ENCODE measurements around the gene SDCCAG8. TPM values are rescaled to one million over a fixed set of nuclear protein-coding genes. Genes with fewer than 3 reads are reported as not detected.

SDCCAG8 gene
- total RNA-seq, 2 donors from 2014 or later, result 49.0 to 56.4 TPM

DNA sequence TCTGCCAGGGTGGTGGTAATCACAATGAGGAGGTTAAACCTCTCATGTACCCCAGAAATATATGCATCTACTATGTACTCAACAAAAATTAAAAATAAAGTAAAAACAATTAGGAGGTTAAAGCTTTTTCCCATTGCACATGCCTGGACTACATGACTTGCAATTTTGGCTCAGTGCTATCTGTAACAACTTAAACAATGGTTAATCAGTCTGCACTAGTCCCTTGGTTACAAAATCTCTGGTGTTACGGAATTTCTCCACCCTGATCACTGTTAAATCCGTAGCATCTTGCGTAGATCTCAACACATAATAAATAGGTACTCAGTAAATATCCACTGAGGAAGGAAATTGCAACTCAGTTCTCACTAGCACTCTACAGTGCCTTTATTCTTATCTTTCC, 66.5 kb downstream of the SDCCAG8 start:
- DNase-seq, result no peak
- Histone ChIP-seq H3K27me3 (no peaks in the 10 kb centered on the region), H3K9me3 (no peaks in the 10 kb centered on the region), H3K4me1 (no peaks in the 10 kb centered on the region), H3K36me3 (replicated peaks in 1 of 2; ENCODE audit: insufficient read depth in 1 of 2, low read depth in 2 of 2) (peaks cover 0 to 5% of the 10 kb centered on the region in 2 donors), H3K27ac (no peak overlapping the region), H3K4me3 (no peak overlapping the region)
- TF ChIP-seq POLR2A (IDR thresholded peaks at IDR 0.05), result no peak
- TF ChIP-seq, protein P1, sequence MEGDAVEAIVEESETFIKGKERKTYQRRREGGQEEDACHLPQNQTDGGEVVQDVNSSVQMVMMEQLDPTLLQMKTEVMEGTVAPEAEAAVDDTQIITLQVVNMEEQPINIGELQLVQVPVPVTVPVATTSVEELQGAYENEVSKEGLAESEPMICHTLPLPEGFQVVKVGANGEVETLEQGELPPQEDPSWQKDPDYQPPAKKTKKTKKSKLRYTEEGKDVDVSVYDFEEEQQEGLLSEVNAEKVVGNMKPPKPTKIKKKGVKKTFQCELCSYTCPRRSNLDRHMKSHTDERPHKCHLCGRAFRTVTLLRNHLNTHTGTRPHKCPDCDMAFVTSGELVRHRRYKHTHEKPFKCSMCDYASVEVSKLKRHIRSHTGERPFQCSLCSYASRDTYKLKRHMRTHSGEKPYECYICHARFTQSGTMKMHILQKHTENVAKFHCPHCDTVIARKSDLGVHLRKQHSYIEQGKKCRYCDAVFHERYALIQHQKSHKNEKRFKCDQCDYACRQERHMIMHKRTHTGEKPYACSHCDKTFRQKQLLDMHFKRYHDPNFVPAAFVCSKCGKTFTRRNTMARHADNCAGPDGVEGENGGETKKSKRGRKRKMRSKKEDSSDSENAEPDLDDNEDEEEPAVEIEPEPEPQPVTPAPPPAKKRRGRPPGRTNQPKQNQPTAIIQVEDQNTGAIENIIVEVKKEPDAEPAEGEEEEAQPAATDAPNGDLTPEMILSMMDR (IDR thresholded peaks at IDR 0.05), result no peak
- WGBS, 2 donors, result 76 to 83% methylated on average over 3 of the region's 3 CpGs
- no peak for ATAC-seq
- intact Hi-C loops (cut with DNase I), result loop anchor here (10.0 kb wide), 1 partner anchor 868 kb away; no protein-coding TSS in a partner anchor

DNA sequence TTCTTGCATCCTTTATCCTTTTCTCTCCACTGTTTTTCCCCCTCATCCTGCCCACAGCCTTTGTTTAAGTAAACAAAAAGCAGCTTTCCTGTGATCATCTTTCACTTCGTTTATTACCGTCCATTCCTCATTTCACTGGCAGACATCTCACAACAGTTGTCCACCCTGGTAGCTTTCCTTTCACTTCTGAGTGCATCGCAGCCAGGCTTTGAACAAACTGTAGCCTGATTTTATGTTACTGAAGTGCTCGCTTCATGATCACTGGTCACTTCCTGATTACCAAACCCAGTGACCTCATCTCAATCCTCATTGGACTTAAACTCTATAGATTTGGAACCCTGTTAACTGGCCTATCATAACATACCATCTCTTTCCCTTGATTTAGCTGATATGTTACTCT, 67.7 kb downstream of the SDCCAG8 start:
- Histone ChIP-seq H3K27ac (no peak overlapping the region), H3K36me3 (replicated peaks in 1 of 2; ENCODE audit: insufficient read depth in 1 of 2, low read depth in 2 of 2) (peaks cover 0 to 3% of the 10 kb centered on the region in 2 donors), H3K4me1 (no peaks in the 10 kb centered on the region), H3K27me3 (no peaks in the 10 kb centered on the region), H3K9me3 (no peaks in the 10 kb centered on the region), H3K4me3 (no peak overlapping the region)
- TF ChIP-seq, protein P1 (IDR thresholded peaks at IDR 0.05), result no peak
- no peak for TF ChIP-seq POLR2A (IDR thresholded peaks at IDR 0.05)
- ATAC-seq (no peak), DNase-seq (no peak)
- WGBS, 2 donors, result 71 to 72% methylated on average over 4 of the region's 4 CpGs
- intact Hi-C loops (cut with DNase I), result loop anchor here (10.0 kb wide), 1 partner anchor 869 kb away; no protein-coding TSS in a partner anchor

DNA sequence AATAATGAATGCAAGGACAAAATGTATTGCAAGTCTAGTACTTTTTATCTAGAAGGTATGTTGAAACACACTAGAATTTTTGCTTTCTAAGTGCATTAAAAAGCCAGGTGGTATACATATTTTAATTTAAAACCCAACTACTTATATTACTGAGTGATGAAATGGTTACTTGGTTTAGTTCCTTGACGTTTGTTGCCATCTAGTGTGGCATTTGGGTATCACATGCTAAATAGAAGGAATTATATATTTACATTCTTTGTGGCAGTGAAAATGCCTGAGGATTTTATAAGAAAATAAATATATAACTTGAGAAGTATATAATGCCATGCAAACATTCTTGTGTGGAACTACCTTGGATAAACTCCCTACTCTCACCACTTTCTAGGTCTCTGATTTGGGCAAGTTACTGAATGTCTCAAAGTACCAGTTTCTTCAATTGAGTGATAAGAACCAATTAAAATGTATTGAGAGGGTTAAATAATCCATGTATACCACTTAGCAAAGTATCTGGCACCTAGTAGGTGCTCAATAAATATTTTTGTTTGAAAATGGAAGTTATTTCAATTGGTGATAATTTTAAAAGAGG, 69.6 kb downstream of the SDCCAG8 start:
- DNase-seq (peak in 2 of 4 donors; percentile 16 to 30), ATAC-seq (no peak)
- no peak overlapping the region for H3K27ac ChIP-seq

DNA sequence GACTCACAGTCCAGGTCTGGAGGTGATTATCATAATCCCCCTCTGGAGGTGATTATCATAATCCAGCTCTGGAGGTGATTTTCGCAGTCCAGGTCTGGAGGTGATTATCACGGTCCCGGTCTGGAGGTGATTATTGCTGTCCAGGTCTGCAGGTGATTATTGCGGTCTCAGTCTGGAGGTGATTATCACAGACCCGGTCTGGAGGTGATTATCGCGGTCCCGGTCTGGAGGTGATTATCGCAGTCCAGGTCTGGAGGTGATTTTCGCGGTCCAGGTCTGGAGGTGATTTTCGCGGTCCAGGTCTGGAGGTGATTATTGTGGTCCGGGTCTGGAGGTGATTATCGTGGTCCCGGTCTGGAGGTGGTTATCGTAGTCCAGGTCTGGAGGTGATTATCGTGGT, 76.6 kb downstream of the SDCCAG8 start:
- intact Hi-C loops (cut with DNase I), result no loop called here
- TF ChIP-seq, protein P1 (IDR thresholded peaks at IDR 0.05), result no peak
- no peak for TF ChIP-seq POLR2A (IDR thresholded peaks at IDR 0.05)
- 91% methylated on average over 18 of the region's 18 CpGs for WGBS, 2 donors

More for the DNA sequence above, 69.6 kb downstream of the SDCCAG8 start:
- Histone ChIP-seq H3K36me3 (replicated peaks in 1 of 2; ENCODE audit: insufficient read depth in 1 of 2, low read depth in 2 of 2) (no peaks in the 10 kb centered on the region), H3K9me3 (no peaks in the 10 kb centered on the region), H3K27me3 (no peaks in the 10 kb centered on the region), H3K4me1 (no peaks in the 10 kb centered on the region), H3K4me3 (no peak overlapping the region)
- TF ChIP-seq, protein P1 (IDR thresholded peaks at IDR 0.05), result peak; percentile 23 to 86 (median 78)
- TF ChIP-seq POLR2A (IDR thresholded peaks at IDR 0.05), result no peak
- 0% methylated on average over 1 of the region's 1 CpG for WGBS, 2 donors
- intact Hi-C loops (cut with DNase I), result loop anchor here (10.0 kb wide), 1 partner anchor 871 kb away; no protein-coding TSS in a partner anchor

DNA sequence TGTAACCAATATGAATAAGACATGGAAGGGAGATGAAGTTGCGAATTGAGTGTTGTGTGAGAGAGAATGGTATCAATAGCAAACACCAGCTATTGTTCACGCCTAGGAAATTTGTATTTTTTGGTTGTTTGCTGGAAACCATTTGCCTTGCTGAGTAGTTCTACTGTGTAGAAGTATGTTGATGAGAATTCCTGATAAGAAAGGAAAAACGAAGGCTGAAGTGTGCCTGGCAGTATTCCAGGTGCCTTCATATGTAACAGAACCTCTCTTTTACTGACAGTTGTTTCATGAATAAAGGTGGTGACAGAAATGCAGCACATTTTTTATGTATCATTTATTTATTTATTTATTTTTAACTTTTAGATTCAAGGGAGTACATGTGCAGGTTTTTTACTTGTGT, 79.5 kb downstream of the SDCCAG8 start:
- no peak for ATAC-seq
- DNase-seq, result no peak
- no peak for TF ChIP-seq POLR2A (IDR thresholded peaks at IDR 0.05)
- TF ChIP-seq, protein P1 (IDR thresholded peaks at IDR 0.05), result no peak
- H3K27me3 ChIP-seq, result no peaks in the 10 kb centered on the region
- no peaks in the 10 kb centered on the region for H3K4me1 ChIP-seq
- H3K27ac ChIP-seq, result no peak overlapping the region
- 77 to 83% methylated on average over 3 of the region's 3 CpGs for WGBS, 2 donors
- no peaks in the 10 kb centered on the region for H3K9me3 ChIP-seq
- intact Hi-C loops (cut with DNase I), result no loop called here
- H3K4me3 ChIP-seq, result no peak overlapping the region
- peaks cover 0 to 7% of the 10 kb centered on the region in 2 donors for H3K36me3 ChIP-seq (replicated peaks in 1 of 2; ENCODE audit: insufficient read depth in 1 of 2, low read depth in 2 of 2)

More for the DNA sequence above, 76.6 kb downstream of the SDCCAG8 start:
- DNase-seq (no peak), ATAC-seq (no peak)
- Histone ChIP-seq H3K4me1 (no peaks in the 10 kb centered on the region), H3K4me3 (no peak overlapping the region), H3K27ac (no peak overlapping the region), H3K27me3 (no peaks in the 10 kb centered on the region), H3K36me3 (replicated peaks in 1 of 2; ENCODE audit: insufficient read depth in 1 of 2, low read depth in 2 of 2) (peaks cover 0 to 7% of the 10 kb centered on the region in 2 donors), H3K9me3 (no peaks in the 10 kb centered on the region)

Measured in body of pancreas (tissue), 4 donors.